Ovary (tissue), 9 donors: ENCODE data around the gene ENOX1. TPM values are rescaled to one million over a fixed set of nuclear protein-coding genes. Genes with fewer than 3 reads are reported as not detected.

ENCODE experiments used
- DNase-seq, 5 donors: peaks; one replicate each; pipeline ENCODE4 v3.0.0-alpha.2; 2019 to 2020
- H3K27ac ChIP-seq, 2 donors: fragments of 200-600 bp; one replicate each; pipeline versions ENCODE4 v1.5.1 to v1.8.0; 2019 to 2022
- H3K27me3 ChIP-seq: fragments of 200-600 bp; one replicate; pipeline ENCODE4 v1.8.0; 2022
- H3K36me3 ChIP-seq: fragments of 200-600 bp; sonication (generic); one replicate; pipeline ENCODE4 v1.5.1; 2019
- H3K4me1 ChIP-seq: one replicate; pipeline ENCODE4 v1.8.1; 2013; ENCODE audit warnings: mild to moderate bottlenecking, moderate library complexity; ENCODE audit not compliant: insufficient read depth
- H3K4me3 ChIP-seq: fragments of 200-600 bp; sonication (generic); one replicate; pipeline ENCODE4 v1.5.1; 2017
- H3K9me3 ChIP-seq, 2 donors: fragments of 200-600 bp in 1 of 2; sonication (generic) in 1 of 2; one replicate each; pipeline versions ENCODE4 v1.5.1 to v1.8.1; 2013 to 2019; ENCODE audit warnings: mild to moderate bottlenecking in 1 of 2, moderate library complexity in 1 of 2
- CTCF ChIP-seq, 3 donors: fragments of 450-650 bp in 2 of 3; fragments of 200-600 bp in 1 of 3; IDR thresholded peaks; one replicate each; pipeline versions ENCODE4 v1.5.1 to v1.8.0; 2016 to 2022; ENCODE audit warnings: antibody characterized with exemption in 3 of 3, mild to moderate bottlenecking in 1 of 3
- EP300 ChIP-seq: sonication (generic); formaldehyde crosslinking; IDR thresholded peaks from one replicate; pipeline ENCODE4 v1.6.1; 2017; ENCODE audit warnings: antibody characterized with exemption
- POLR2A ChIP-seq: fragments of 450-650 bp; IDR thresholded peaks from one replicate; pipeline ENCODE4 v1.6.1; 2017; ENCODE audit warnings: antibody characterized with exemption, mild to moderate bottlenecking, moderate library complexity
- WGBS, 3 donors: extraction: QIAGEN DNeasy Blood & Tissue Kit in 1 of 3; methylation state at CpG; one replicate each; pipeline versions ENCODE4 v1.1.5 to v1.1.7; 2013 to 2017; 5-methylcytosine and 5-hydroxymethylcytosine counted together
- intact Hi-C, 4 donors: fragments of 100-400 bp; cut with DNase I; formaldehyde crosslinking; loops; one replicate each; pipeline versions ENCODE4 v1.11.0 to v1.15.1; 2022 to 2023
- polyA plus RNA-seq, 2 donors: library from polyadenylated mRNA; stranded (reverse); fragments of 200-250 nt in 1 of 2; fragments of 350-450 nt in 1 of 2; fragmentation: Illumina TruSeq in 1 of 2; extraction: RNeasy Lipid Tissue Mini Kit (QIAGEN cat#74804) in 1 of 2; gene quantifications; one replicate each; pipeline ENCODE4 v1.2.3, GENCODE V29; 2013 to 2014
- total RNA-seq, 7 donors: library from RNA; depleted of rRNA in 2 of 7; stranded (reverse); fragments of >200 nt in 2 of 7; fragmentation: NEBNext Ultra II Directional in 3 of 7; extraction: Animal tissue kit (Norgen Biotek cat#: 25700) in 3 of 7; gene quantifications; one replicate each; pipeline versions ENCODE4 v1.1.0 to v1.2.4, GENCODE V29; 2016 to 2023
- donor health status: DM: no; HTN: no; CAD: no; lungs with moderate emphysema.
- donor health status: DM: no; HTN: no; CAD: no.
- donor health status: Bipolar disorder and iron deficiency.
- donor health status: DM: yes; HTN: yes; CAD: no.
- donor health status: DM: no; HTN: no; CAD: no.
- donor health status: DM: yes; HTN: yes; CAD: no.

The ENOX1 gene
- total and polyA plus RNA-seq, 9 donors, result 3.6 to 17.5 (median 7.8) TPM

GRCh38 chr13:43227721-43228120 lies 559.1 kb downstream of the ENOX1 start:
- H3K4me1 ChIP-seq, result no peaks in the 10 kb centered on the region
- no peak for DNase-seq
- intact Hi-C loops, result no loop called here
- WGBS, 3 donors, result 39 to 43% (median 39%) methylated on average over 2 of the region's 2 CpGs
- H3K27me3 ChIP-seq, result no peaks in the 10 kb centered on the region
- no peak for TF ChIP-seq EP300
- H3K4me3 ChIP-seq, result no peak overlapping the region
- no peaks in the 10 kb centered on the region for H3K36me3 ChIP-seq
- H3K9me3 ChIP-seq, result no peaks in the 10 kb centered on the region
- H3K27ac ChIP-seq, result no peak overlapping the region

- no peak for DNase-seq
- no peaks in the 10 kb centered on the region for H3K4me1 ChIP-seq
- H3K4me3 ChIP-seq, result no peak overlapping the region
- H3K9me3 ChIP-seq, result no peaks in the 10 kb centered on the region
- intact Hi-C loops, result no loop called here
- WGBS, 3 donors, result 80 to 85% (median 83%) methylated on average over 5 of the region's 5 CpGs
- TF ChIP-seq CTCF (IDR thresholded peaks at IDR 0.05), result no peak
- no peak for TF ChIP-seq EP300
- no peak for TF ChIP-seq POLR2A
- H3K27ac ChIP-seq, result no peak overlapping the region
- H3K27me3 ChIP-seq, result no peaks in the 10 kb centered on the region
- no peaks in the 10 kb centered on the region for H3K36me3 ChIP-seq
Measured at GRCh38 chr13:43223216-43223615, 563.6 kb downstream of the ENOX1 start.

- WGBS, 3 donors, result 95 to 97% (median 95%) methylated on average over 6 of the region's 6 CpGs
- Histone ChIP-seq H3K27me3 (no peaks in the 10 kb centered on the region), H3K27ac (no peak overlapping the region), H3K9me3 (no peaks in the 10 kb centered on the region), H3K4me3 (no peak overlapping the region), H3K4me1 (no peaks in the 10 kb centered on the region), H3K36me3 (no peaks in the 10 kb centered on the region)
- TF ChIP-seq CTCF (IDR thresholded peaks at IDR 0.05) (no peak), POLR2A (no peak)
- intact Hi-C loops, result no loop called here
- DNase-seq, result no peak
Measured at GRCh38 chr13:43222086-43222485, 564.7 kb downstream of the ENOX1 start.

- Histone ChIP-seq H3K9me3 (no peaks in the 10 kb centered on the region), H3K27ac (no peak overlapping the region), H3K4me3 (no peak overlapping the region), H3K36me3 (no peaks in the 10 kb centered on the region), H3K4me1 (no peaks in the 10 kb centered on the region), H3K27me3 (no peaks in the 10 kb centered on the region)
- no peak for DNase-seq
- intact Hi-C loops, result no loop called here
- 90 to 97% (median 97%) methylated on average over 1 of the region's 1 CpG for WGBS, 3 donors
- TF ChIP-seq POLR2A (no peak), EP300 (no peak), CTCF (IDR thresholded peaks at IDR 0.05) (no peak)
Measured at GRCh38 chr13:43221611-43222010, 565.2 kb downstream of the ENOX1 start.

GRCh38 chr13:43220873-43221595 lies 565.7 kb downstream of the ENOX1 start:
- Histone ChIP-seq H3K27ac (no peak overlapping the region), H3K36me3 (no peaks in the 10 kb centered on the region), H3K4me3 (no peak overlapping the region), H3K9me3 (no peaks in the 10 kb centered on the region), H3K4me1 (no peaks in the 10 kb centered on the region), H3K27me3 (no peaks in the 10 kb centered on the region)
- intact Hi-C loops, result no loop called here
- no peak for TF ChIP-seq POLR2A
- no peak for TF ChIP-seq EP300
- no peak for TF ChIP-seq CTCF (IDR thresholded peaks at IDR 0.05)
- DNase-seq, result no peak
- 94 to 97% (median 95%) methylated on average over 8 of the region's 8 CpGs for WGBS, 3 donors
